ENCODE results near the gene RAI1.
A peak's percentile ranks its signal among the peaks of the same experiment; 100 is the strongest.
"Not testable (repeated sequence)": the region's sequence is repeated elsewhere in the genome, so short reads cannot be mapped to it uniquely, and the experiment has no call there.

RAI1 gene

DNA sequence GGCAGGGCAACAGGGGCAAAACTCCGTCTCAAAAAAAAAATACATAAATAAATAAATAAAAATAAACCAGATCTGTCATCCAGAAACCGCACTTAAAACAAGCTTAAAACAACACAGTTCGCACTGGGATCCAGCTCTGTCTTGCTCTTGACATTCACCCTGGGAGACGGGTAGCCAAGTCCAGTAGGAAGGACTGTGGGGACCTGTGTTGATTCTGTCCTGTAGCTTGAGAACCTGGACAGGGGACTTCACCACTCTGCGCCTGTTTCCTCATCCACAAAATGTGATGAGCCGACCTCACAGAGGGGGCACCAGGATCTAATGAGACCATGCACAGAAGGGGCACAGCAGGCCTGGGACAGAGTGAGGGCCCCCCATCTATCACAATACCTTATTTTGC is 1.5 kb upstream of the RAI1 start:
- no peak for DNase-seq (ENCODE audit: low read depth)

DNA sequence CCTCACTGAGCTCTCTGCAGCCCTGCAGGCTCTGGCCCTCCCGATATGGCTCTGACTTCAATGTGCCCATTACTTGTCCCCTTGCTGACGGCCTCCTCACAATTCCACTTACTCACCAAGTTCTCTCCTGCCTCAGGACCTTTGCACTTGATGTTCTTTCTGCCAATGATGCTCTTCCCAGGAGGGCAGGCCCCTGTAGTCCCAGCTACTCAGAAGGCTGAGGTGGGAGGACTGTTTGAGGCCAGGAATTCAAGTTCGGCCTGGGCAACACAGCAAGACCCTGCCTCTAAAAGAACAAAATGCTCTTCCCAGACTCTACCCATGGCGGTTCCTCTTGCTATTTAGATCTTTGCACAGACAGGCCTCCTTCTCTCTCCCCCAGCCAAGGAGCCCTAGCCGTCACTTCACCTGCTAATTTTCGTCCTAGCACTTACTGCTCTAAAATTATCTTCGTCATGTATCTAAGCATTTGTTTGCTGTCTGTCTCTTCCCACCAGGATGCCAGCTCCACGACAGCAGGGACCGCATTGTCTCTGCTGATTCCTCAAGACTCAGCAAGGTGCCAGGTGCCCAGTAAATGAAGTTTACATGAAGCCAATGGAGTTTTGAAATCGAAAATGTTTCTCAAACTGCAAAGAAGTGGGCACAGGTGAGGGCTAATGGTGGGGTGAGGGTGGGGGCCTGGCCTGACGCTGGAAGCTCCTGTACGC is 626 bp upstream of the RAI1 start:
- DNase-seq (ENCODE audit: low read depth): no peak

- no peak for DNase-seq (ENCODE audit: low read depth)
These were observed 560 bp downstream of the RAI1 start for GRCh38 chr17:17681744-17682292.

- DNase-seq (ENCODE audit: low read depth): no peak
These were observed 1.1 kb downstream of the RAI1 start for GRCh38 chr17:17682293-17682736.

GRCh38 chr17:17682737-17683680 is 1.8 kb downstream of the RAI1 start:
- DNase-seq (ENCODE audit: low read depth): peak; percentile 80

- DNase-seq (ENCODE audit: low read depth): no peak
These were observed 2.6 kb downstream of the RAI1 start for GRCh38 chr17:17683710-17684365.

DNA sequence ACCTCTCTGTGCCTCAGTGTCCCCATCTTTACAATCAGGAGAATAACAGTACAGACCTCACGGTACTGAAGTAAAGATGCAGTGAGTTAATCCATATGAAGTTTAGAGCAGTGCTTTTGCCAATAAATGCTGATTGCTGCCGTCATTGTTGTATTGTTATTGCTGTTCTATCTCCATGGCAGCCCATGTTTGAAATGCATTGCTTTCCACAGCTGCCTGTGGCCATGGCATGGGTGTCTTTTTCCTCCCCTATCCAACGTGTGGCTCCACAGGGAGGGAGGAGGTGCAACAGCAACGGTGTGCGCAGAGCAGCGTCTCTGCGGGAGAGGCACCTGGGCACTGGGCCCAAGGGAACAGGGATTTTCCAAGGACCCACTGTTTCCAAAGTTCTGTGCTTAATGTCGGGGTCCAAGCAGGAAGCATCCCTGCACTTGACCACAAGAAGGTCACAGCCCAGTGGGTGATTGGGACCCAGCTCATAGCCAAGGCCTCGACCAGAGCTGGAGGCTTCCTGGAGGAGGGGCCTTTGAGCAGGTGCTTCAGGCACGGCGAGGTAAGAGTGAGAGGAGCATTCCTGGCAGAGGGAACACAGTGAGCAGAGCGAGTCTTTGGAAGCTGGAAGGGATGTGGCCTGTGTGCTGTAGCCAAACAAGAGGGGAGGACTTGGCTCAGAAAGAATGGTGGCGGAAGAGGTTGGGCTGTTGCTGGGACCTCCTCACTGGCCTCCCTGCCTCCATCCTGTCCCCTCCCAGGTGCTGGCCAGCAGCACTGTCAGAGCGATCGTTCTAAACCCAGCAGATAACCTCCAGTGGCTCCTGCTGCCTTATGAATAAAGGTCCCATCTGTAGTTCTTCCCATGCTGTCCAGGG is 3.9 kb downstream of the RAI1 start:
- DNase-seq (ENCODE audit: low read depth): no peak

- DNase-seq (ENCODE audit: low read depth): peak; percentile 71
These were observed 4.6 kb downstream of the RAI1 start for GRCh38 chr17:17685775-17686291.

DNA sequence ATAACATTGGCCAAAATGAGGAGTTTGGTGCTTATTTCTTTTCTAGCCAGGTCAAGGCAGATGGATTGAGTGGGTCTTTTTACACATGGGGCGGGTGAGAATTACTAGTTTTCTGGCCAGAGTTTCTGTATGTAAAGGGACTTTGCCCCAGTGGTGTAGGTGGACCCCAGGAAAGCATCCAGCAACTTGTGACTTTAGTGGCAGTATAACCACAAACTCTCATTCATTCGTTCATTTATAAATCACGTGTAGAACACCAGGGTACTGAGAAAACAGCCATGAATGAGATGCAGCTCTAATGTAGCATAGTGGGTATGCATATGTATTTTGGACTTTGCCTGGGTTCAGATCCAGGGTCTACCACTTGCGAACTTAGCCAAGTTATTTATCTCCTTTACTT is 8.1 kb downstream of the RAI1 start:
- no peak for DNase-seq (ENCODE audit: low read depth)

DNA sequence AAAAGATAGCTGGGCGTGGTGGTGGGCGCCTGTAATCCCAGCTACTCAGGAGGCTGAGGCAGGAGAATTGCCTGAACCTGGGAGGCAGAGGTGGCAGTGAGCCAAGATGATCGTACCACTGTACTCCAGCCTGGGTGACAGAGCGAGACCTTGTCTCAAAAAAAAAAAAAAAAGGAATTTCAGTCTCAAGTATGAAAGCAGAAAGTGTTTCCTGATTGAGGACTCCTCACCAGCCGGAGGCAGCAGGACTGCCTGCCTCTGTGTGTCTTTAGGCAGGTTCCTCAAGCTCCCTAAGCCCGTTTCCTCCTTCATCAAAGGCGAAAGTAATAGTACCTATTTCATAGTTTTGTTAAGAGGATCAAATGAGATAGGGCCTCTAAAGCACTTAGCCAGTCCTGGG is 9.0 kb downstream of the RAI1 start:
- not testable (repeated sequence) for DNase-seq (ENCODE audit: low read depth)

DNA sequence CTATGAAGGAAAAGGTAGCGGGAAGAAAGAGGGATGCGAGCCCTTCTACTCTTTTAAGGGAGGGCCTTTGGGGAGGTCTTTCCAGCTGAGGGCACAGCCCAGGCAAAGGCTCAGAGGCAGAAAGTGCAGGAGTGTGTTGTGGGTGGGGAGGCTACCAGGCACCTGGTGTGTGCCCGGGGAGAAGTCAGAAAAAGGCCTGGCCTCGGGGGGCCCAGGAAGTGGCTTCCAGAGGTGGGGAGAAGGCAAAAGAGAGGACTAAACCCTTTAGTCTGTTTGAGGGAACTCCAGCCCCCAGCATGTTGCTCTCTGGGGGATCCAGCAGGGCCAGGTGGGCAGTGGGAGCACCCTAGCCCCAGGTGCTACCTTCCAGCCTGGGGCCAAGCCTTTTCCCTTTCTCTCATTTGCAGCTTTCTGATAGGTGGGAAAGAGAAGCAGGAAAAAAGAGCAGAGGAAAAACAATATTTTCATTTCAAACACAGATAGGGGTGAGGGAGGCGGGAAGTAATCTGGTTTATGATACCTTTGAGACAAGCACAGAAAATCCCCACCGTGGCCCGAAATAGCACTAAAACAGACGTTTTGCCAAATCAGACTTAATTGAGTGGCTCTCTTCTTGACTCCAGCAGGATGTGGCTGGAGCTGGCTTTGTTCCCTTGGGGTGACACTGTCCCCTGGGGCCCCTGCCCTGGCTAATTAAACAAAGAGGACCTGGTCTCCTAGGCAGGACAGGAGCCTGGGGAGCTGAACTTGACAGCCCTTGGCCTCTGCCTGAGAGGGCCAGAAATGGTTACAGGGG is 10.4 kb downstream of the RAI1 start:
- no peak for DNase-seq (ENCODE audit: low read depth)

GRCh38 chr17:17692353-17693252 is 11.3 kb downstream of the RAI1 start:
- DNase-seq (ENCODE audit: low read depth): no peak

GRCh38 chr17:17693253-17694168 is 12.3 kb downstream of the RAI1 start:
- no peak for DNase-seq (ENCODE audit: low read depth)

DNA sequence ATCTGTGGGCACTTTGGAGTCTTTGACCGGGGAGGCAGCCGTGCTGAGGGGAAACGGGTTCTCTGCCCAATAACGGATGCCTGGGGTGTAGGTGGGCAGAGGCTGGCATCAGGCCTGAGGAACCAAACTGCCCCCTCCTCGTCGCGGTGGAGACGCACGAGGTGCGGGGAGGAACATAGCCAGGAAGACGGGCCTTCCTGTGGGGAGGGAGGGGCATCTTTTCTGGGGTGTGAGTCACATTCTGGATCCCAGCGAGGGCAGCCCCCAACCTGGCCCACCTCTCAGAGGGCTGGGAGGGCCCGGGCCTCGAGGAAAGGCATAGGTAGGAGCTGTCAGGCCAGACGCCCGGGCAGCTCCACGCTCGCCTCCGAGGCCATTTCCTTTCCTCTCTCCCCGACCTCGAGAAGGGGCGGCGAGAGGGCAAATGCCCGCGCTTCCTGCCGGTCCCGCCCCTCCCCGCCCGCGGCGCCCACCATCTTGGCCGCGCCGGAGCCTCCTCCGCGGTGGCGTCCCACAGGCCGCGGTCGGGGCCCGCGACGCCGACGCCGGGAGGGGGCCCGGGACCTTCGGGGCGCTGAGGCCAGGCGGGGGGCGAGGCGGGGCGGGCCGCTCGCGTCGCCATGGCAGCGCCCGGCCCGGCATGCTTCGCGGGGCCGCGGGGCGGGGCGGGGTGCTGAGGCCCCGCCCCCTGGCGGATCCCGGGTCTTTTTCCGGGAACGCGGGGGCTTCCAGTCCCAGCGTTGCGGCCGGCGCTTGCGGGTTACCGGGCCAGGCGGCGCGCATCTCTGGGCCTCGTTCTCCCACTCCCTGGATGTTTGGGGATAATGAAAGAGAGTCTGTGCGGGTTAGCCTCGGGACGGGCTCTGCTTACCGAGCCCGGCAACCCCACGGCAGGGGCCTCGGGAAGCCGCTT is 13.2 kb downstream of the RAI1 start:
- DNase-seq (ENCODE audit: low read depth): no peak

GRCh38 chr17:17696085-17696484 is 14.8 kb downstream of the RAI1 start:
- DNase-seq (ENCODE audit: low read depth): no peak

DNA sequence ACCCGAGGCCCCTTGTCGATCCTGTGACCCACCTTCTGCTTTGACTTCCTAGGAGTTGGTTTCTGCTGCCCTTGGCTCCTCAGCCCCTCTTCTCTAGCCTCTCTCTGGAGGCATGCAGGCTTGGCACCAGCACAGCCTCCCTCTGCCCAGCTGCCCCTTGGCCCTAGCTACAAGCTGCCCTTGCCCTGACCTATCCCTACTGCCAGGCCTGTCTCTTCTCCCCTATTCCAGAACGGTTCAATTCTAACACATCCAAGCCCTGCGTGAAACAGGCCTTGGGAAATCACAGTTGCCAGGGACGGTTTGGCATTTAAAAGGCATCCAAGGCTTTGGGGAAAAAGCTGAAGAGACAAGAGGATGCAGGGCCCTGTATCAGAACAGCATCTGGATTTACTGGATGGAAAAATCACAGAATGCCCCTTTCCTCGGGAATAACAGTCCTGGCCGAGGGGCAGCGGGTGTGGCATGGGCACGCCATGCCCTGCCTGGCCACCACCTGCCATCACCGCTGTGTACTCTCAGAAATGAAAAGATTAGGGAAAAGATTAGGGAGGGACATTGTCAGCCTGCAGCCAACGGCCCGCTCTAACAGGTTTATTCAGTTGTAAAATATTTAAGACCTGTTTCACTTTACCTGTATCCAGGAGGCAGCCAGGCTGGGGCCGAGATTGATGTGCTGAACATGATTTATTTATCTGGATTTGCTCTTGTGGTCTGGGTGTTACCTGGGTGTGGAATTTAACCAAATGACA is 15.8 kb downstream of the RAI1 start:
- DNase-seq (ENCODE audit: low read depth): no peak
